Daoy (cell line): ENCODE data around the gene DIO3. TPM values are rescaled to one million over a fixed set of nuclear protein-coding genes. Genes with fewer than 3 reads are reported as not detected.

Experiments used
- DNase-seq: peaks from one replicate; pipeline ENCODE4 v3.0.0-alpha.2; 2015; ENCODE audit warnings: low read depth
- total RNA-seq: library from RNA; depleted of rRNA; stranded (reverse); fragments of >200 nt; shearing (Covaris generic); gene quantifications from 2 replicates; pipeline ENCODE4 v1.2.3, GENCODE V29; 2014; rRNA removed

Gene DIO3
- not detected in 2 replicates for total RNA-seq

DNA sequence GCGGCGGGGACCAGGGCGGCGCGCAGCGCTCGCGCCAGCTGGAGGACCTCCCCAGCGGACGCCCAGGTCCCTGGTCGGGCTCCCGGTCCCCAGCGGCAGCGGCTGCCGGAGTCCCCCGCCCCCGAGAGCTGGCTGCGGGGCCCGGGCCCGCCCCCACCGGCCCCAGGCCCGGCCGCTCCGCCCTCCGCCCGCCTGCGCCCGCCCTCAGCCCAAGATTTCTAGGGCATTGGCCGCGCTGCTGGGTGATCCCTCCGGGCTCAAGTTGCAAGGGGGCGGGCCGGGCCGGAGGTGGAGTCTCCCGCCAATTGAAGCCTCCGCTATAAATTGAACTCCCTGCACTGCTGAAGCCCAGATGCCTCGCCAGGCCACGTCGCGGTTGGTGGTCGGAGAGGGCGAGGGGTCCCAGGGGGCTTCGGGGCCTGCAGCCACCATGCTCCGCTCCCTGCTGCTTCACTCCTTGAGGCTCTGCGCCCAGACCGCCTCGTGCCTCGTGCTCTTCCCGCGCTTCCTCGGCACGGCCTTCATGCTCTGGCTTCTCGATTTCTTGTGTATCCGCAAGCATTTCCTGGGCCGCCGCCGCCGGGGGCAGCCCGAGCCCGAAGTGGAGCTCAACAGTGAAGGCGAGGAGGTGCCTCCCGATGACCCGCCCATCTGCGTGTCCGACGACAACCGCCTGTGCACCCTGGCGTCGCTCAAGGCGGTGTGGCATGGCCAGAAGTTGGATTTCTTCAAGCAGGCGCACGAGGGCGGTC, at the start of gene DIO3:
TSS of gene DIO3 (plus strand) at position 351 of the 752 bp plus-strand sequence.
- no peak for DNase-seq

DNA sequence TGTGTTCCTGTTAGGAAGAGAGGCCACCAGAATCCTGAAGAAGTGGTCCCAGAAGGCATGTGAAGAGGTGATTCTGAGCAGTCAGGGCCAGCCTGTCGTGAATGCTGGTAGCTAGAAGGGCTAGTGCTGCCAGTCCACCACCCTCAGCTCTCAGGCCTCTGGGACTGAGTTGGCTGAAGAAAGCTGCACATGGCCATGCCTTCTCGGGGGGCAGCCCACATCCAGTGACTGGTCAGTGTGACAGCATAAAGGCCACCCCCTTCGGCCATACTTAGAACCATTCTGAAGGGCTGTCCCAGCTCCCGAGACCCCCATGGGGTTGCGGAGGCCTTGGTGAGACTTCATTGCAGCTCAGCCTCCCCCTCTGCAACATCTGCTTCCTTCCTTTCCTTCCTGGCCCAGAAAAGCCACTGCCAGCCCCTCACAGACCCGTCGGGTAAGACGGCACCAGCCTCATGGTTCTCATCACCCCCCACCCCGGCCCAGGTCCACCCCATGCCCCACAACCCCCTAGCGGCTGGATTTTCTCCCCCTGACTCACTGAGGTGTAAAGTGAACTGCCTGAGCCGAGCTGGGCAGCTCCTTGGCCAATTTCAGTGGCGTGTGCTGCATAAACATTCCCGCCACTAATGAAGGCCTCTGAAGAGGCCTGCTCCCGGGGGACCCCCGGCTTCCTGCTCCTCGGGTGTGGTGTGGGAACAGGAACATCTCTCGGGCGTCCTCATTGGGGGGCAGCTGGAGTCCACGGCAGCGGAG, 49.5 kb upstream of the DIO3 start:
- no peak for DNase-seq

DNA sequence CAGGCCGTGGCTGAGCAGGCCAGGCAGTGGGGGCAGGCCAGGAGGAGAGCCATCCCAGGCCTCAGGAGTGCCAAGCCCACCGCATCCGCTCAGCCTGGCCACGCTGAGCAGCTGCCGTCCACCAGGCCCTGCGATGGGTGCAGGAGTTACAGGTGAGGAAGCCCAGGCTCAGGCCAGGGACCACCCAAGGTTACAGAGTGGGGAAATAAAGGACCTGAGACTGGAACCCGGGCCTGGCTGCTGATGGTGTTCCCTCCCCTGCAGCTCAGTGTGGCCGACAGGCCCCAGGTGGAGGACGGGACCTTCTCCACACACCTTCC, 49.0 kb upstream of the DIO3 start:
- no peak for DNase-seq

DNA sequence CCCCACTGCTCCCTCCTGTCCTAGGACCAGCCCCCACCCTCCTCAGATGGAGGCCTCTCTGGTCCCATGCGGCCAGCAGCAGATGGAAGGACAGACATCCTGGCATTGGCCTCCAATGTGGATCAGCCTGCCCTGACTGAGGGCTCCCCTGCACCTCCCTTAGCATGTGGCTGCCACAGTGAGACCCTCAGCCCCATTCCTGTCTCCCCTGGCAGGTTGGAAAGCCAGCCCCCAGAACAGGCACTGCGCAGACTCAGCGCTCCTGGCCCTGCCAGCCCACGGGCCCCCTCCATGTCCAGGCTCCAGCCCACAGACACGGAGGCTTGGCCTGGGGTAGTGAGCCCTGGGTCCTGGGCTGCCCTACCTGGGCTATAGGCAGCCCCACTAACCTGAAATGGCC, 47.2 kb upstream of the DIO3 start:
- DNase-seq = no peak

DNA sequence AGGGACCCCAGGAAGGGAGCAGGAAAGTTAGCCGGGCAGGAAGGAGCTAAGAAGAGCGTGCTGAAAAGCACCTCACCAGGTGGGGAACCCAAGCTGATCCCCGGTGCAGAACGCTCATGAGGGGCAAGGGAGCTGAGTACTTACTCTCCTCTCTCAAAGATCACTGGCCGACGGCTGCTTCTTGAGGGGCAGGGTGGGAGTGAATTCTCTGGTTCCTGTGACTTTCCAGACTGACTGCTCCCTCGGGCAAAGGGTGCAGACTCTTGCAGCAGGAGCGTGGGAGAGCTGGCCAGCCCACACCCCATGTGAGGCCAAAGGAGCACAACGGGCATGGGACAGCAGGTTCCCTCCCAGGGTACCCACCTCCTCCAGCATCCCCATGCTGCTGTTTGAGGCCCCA, 44.9 kb upstream of the DIO3 start:
- no peak for DNase-seq

DNA sequence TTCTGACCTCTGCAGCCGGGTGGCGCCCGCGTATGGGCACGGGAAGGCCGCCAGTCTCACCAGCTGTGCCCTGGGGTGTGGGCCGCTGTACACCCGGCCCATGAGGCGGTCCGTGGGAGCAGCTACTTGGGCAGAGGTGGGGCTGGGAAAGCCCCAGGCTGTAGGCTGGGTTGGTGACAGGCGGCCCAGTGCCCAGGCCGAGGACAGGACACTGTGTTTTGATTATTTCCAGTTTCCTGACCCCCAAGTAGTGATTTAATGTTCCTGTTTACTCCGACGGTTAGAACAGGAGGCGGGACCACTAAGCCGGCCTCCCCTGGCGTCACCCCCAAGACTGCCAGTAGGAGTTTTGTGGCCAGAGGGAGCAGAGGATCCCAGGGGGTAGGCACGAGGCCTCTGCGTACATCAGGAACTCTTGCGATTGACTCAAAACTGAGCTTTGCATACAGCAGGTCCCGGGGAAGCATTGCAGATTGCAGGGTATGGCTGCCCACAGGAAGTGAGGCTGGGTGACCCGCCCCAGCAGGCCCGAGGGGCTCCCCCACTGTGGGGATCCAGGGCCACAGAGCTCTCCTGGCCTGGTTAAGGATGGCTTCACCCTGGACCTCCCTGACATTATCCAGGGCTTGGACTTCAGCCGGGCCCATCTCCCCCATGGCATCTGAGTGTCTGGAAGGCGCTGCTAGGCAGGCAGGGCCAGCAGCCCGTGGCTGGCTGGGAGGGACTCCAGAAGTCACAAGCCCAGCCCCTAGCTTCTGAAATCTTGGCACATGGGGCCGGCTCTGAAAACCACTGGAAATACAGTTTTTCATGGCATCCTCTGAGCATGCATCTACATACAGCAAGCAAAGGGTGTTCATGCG, 42.5 kb upstream of the DIO3 start:
- peak; percentile 49 for DNase-seq

DNA sequence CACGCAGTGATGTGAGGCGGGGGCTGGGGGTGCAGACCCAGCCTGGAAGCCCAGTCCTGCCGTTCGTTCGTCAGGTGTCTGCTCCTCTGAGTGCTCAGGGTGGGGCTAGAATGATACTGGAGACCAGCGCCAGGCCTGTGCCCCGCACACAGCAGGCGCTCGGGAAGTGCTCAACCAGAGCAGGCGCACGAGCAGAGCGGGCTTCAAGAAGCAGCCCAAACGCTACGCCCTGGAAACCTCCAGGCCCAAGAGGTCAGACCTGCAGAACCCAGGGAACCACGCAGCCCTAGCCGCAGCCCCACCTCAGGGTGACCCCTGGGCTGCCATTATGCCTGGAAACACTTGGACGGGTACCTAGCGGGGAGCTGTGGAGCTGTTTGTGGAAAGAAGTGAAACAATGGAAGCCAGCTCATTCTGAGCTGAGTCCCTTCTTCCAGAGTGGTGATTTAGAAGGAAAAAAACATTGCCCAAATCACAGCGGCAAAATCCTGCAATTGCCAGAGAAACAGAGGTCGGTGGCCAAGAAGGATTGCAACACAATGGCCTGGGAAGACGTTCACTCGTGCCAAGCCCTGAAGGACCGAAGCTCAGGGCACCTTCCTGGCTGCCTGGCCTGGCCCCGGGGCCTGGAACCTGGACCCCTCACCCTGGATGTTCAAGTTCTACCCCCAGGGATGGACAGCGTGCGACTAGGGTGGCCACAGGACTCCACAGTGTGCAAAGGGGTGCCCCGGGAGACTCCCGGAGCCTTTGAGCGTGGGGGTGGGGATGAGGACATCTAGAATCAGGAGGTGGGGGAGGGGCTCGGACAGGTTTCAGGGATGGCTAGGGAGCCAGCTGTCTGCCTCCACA, 40.4 kb upstream of the DIO3 start:
- no peak for DNase-seq

DNA sequence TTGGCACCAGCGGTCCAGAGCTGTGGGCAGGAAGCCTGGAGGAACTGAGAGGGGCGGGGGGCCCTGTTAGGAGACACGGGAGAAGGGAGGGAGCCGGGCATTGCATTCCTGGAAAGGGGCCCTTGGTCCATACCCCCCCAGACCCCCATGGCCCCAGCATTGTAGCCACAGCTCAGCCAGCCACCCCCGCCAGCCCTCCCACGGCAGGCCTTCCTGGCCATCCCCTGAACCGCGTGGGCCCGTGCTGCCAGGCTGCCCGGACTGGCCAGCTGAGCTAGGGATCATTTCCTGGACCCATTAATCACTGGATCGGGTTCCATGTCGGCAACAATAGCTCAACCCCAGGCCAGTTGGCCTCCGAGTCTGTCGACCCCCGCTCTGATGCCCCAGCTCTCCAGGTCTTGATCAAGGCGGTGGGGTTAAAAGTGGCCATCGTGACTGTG, 39.8 kb upstream of the DIO3 start:
- peak; percentile 13 for DNase-seq

DNA sequence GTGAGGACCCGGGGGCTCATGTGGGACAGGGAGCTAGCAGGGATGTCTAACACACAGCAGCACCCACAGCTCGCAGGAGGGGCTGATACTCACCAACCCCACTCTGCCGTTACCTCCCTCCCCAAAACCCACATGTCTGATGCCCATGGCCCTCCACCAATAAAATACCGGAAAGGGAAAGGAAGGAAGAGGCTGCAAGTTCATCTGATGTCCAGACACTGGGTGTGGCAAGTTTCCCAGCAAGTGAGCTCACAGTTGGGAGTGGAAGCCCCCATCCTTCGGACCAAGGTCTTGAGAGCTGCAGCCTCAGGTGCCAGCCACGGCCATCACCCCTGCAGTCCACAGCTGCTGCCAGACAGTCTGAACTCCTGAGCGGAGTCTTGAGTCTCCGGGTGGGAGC, 39.3 kb upstream of the DIO3 start:
- no peak for DNase-seq

DNA sequence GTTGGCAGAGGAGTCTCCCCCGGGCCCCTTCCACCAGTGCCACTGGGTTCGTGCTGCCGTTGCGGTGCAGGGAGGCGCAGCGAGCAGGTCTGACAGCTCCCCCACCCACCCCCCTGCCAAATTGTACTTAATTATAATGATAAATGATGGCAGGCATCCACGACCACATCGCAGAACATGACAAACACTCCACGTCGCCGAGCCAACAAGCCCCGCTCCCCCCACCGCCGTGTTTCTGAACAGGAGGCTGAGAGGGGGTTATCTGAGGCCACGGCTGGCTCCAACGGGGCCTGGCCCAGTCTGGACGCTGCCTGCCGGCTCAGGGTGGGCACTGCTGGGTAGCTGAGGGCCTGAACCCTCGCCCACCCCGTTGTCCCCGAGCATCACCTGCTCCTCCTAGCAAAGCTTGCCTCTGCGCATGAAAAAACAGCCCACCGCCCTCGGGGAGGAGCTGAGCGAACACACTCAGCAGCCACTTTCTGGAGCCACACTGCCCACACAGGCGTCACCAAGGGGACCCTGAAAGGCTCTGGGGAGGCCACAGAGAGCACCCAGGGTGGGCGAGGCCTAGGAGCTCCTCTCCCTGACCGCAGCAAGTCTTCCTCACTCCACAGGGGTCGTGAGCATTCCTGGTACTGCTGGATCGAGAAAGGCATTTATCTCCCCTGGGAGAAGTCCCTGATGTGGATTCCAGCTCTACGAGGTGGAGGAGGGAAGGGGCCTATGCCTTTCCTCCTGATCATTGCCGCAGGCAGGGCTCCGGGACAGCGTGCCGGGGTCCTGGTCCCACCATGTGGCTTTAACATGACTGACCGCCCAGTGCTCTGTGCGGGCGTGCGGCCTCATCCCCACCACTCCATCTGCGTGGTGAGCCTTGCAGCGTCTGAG, 35.4 kb upstream of the DIO3 start:
- DNase-seq = no peak

DNA sequence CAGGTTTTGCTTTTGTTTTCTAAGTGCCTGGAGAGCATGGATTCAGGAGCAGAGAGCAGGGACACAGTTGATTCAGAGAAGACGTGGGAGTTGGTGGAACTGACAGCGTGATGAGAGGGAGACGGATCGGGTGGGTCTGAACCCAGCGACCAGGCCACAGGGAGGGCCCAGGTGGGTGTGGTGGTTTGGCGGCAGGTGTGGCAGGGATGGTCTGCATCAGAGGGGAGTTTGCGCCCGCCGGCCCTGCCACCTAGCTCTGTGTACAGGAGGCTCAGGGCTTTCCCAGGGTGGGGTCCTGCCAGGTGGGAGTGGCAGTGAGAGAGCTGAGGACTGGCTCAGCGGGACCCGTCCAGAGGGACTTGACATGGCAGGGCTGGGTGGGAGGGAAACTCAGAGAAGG, 33.3 kb upstream of the DIO3 start:
- DNase-seq = no peak

DNA sequence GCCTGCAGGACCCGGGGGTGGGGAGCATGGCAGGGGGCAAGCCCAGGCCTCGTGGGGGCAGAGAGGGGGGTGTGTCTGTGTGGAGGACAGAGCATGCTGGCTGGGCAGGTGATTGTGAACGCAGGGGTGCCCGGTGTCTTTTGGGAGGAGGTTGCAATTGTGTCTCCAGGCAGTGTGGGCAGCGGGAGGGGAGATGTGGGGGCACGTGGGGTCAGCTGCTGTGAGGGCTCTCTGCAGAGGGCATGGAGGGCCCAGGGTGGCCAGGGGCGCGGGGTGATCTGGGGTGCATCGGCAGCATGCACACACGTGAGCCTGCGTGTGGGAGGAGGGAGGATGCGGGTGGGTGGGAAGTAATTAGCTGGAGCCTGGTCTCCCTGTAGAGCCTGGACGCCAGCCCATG, 32.2 kb upstream of the DIO3 start:
- no peak for DNase-seq

DNA sequence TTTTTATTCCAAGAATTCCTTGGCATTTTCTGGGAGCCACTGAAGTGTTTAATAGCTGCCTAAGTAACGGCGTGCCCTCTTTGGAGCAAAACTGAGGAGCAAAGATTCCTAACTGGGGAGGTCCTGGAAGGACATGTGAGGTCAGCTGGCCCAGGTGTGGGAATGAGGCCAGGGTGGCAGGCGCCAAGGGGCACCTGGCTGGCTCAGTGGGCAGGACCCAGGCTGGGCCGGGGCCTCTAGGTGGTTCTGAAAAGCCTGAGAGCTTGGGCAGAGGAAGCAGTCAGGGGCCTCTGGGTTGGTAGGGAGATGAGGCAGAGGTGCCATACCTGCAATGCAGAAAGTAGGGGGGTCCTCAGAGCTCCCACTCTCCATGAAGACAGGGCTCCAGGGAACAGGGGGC, 27.1 kb upstream of the DIO3 start:
- DNase-seq = no peak

DNA sequence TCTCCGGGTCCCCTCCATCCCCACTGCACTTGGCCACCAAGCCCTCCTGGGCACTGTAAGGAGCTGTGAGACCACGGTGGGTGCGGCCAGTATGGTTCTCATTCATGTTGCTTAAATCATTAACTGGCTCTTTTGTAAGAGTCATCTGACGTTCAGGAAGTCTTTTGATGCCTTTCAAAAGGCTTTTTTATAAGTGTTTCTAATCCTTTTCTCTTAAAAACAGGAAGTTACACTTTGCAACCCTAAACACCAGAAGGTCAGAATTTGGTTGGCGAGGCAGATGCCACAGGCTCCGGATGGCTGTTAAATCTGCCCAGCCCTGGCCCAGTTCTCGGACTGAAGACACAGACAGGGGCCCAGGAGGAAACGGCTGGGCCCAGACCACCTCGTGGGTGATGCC, 26.1 kb upstream of the DIO3 start:
- DNase-seq = no peak

DNA sequence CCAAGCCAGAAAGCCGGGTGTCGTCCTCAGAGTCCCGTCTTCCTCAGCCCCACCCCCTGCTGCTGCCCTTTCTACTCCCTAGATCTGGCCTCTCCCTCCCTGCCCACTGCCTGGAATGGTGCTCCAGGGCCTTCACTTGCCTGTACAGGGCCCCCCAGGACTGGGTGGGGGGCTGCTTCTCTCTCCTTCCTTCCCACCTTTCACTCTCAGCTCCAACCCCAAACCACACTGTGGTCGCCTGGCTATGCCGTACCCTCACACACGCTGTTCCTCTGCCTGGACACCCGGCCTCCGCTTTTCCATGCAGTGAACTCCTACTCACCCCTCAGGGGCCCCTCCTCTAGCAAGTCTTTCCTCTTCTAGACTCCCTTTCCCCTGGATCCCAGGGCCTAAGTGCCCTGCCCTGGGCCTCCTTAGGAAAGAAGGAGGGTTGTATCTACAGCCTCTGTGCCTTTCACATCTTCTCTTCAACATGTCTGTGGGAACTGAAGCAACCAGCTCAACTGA, 25.5 kb upstream of the DIO3 start:
- DNase-seq = no peak

DNA sequence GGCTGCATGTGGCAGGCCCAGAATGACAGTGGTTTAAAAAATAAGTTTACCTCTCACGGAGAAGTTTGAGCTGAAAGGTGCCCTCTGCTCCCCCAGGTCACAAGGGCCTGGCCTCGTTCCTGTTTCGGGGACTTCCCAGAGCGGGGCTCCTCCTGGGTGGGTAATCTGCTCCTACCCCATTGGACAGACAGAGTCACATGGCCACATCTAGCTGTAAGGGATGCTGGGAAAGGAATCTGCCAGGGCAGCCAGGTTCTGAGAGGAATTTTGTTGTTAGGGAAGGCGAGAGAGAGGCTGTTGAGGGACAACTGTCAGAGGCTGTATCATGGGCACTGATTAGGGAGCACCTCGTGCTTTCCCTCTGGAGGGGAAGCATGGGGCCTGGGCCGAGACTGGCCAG, 24.0 kb upstream of the DIO3 start:
- no peak for DNase-seq

DNA sequence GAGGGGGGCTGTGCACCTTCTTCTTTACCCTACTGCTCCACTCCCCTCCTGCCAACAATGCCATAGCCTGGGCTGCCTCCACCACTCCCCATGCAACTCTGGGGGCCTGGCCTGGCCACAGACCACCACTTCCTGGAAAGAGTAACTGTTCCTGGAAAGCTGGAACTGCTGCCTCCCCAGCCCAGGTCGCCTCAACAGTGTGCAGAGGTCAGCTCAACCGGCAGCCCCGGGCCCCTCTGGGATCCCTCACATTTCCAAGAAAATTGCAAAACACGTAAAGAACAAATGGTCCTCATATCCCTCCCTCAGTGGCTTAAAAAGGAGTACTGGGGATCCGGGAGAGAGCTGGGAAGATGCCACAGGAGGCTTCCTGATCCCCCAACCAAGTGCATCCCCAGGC, 22.4 kb upstream of the DIO3 start:
- no peak for DNase-seq

DNA sequence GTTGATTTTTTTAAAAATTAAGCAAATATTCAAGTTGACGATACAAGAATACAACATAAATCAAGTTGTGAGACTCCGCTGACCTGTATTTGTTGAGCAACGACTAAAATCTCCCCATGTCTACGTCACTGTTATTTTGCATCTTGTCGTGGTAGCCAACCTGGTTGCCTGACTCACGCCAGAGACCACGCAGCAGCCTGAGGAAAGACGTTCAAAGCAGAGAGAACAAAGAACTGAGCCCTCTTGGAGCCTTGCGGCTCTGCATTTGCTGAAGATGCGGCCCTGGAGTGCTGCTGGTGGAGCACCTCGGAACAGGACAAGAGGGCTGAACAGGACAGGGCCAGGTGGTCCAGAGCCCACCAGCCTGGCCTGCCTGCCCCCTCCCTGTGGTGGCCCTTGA, 21.4 kb upstream of the DIO3 start:
- no peak for DNase-seq

DNA sequence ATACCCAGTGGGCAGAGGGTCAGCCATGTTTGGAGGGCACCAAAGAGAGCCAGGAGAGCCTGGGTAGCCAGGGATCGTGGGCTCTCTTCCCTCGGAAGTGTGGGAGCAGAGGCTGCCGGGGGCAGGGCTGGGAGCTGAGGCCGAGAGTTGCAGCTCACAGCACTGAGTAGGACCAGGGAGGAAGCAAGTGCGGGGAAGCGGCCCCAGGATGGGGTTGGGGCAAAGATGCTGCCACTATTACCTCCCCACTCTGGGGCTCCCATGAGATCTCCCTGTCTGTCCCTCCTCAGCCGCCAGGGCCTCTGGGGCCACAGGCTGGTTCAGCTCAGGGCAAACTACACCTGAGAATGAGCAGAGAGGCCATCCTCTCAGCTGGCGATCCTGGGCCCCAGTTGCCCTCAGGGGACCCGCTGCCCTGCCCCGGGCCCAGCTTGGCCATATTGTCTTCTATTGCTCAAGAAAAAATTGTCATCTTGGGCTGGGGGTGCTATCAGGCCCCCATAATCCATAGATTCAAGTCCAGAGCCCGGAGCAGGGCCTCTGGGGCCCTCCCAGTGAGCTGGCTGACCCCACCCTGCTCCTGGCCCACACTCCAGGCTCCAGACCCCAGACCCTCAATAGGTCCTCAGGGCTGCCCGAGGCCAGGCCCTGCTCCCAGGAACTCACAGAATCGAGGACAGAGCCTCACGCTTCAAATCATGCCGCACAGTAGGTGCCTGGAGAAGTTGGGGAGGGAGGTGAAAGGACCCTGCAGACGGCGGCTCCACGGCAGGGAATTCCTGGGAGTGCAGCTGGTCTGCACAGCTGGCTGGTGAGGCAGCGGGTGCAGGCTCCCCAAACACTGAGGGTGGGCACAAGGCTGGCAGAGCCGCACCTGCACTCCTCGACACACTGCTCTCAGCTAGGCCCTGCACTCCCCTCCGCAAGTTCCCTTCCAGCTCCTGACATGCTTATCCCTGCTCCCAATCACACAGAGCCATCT, 20.5 kb upstream of the DIO3 start:
- DNase-seq = no peak
